T-cell (primary cell): ENCODE data around the gene TEX11. TPM values are rescaled to one million over a fixed set of nuclear protein-coding genes. Genes with fewer than 3 reads are reported as not detected.

Source experiments
- ATAC-seq, 4 experiments: fragments of 200-7000 bp in 3 of 4; fragments of 150-1000 bp in 1 of 4; cut with Tn5 transposase; replicated peaks in 1 of 4; 1 replicate in 3 of 4; 2 replicates in 1 of 4; pipeline ENCODE4 v1.10.0; 2021; ENCODE audit warnings: moderate library complexity in 3 of 4, mild to moderate bottlenecking in 2 of 4, moderate number of reproducible peaks in 1 of 4
- CTCF ChIA-PET, 2 donors: fragments of 300-600 bp; sonication (Branson Sonifier 250); formaldehyde crosslinking; loops; one replicate each; lab custom pipeline; 2022; ENCODE audit warnings: antibody characterized with exemption in 2 of 2; lab: Charles Lee
- POLR2A ChIA-PET, 2 donors: fragments of 300-600 bp; sonication (Branson Sonifier 250); formaldehyde crosslinking; loops; one replicate each; lab custom pipeline; 2022; ENCODE audit warnings: antibody characterized with exemption in 2 of 2; lab: Charles Lee
- DNase-seq, 35 experiments: peaks; one replicate each; pipeline versions ENCODE4 v3.0.0 to v3.0.0-alpha.2; 2013 to 2023
- H3K27ac ChIP-seq: one replicate; pipeline ENCODE4 v1.5.1; 2013; ENCODE audit warnings: low read length
- H3K27me3 ChIP-seq, 2 experiments: replicated peaks in 1 of 2; 1 replicate in 1 of 2; 2 replicates in 1 of 2; pipeline versions ENCODE4 v1.6.1 to v1.7.0; 2013; ENCODE audit warnings: low read length in 1 of 2, mixed read lengths in 1 of 2; ENCODE audit not compliant: control insufficient read depth in 2 of 2, insufficient read depth in 2 of 2; ENCODE audit errors: extremely low read depth in 1 of 2
- H3K36me3 ChIP-seq, 2 donors: 1 replicate in 1 of 2; 2 replicates in 1 of 2; pipeline versions ENCODE4 v1.6.1 to v1.7.0; 2013; ENCODE audit warnings: low read length in 1 of 2; ENCODE audit not compliant: control insufficient read depth in 2 of 2, insufficient read depth in 1 of 2; ENCODE audit errors: extremely low read depth in 1 of 2
- H3K4me1 ChIP-seq, 2 experiments: 1 replicate in 1 of 2; 2 replicates in 1 of 2; pipeline versions ENCODE4 v1.6.1 to v1.7.0; 2013; ENCODE audit warnings: low read length in 2 of 2, mixed read lengths in 1 of 2; ENCODE audit not compliant: insufficient read depth in 2 of 2, control insufficient read depth in 1 of 2; ENCODE audit errors: extremely low read depth in 1 of 2
- H3K4me3 ChIP-seq, 2 donors: 1 replicate in 1 of 2; 2 replicates in 1 of 2; pipeline versions ENCODE4 v1.5.1 to v1.7.0; 2013; ENCODE audit warnings: mild to moderate bottlenecking in 2 of 2, low read length in 1 of 2, moderate library complexity in 1 of 2; ENCODE audit not compliant: control insufficient read depth in 1 of 2; ENCODE audit errors: extremely low read depth in 1 of 2
- H3K9me3 ChIP-seq: 2 replicates; pipeline ENCODE4 v1.7.0; 2013
- H3K27ac Mint-ChIP-seq, 2 donors: one replicate each; pipeline ENCODE4 v1.8.0; 2020 to 2021; ENCODE audit warnings: mild to moderate bottlenecking in 2 of 2, mixed read lengths in 2 of 2
- H3K27me3 Mint-ChIP-seq, 2 donors: one replicate each; pipeline ENCODE4 v1.8.0; 2021 to 2022; ENCODE audit warnings: mixed read lengths in 2 of 2
- H3K36me3 Mint-ChIP-seq: one replicate; pipeline ENCODE4 v1.8.0; 2021; ENCODE audit warnings: mixed read lengths
- H3K4me1 Mint-ChIP-seq, 3 donors: one replicate each; pipeline ENCODE4 v1.8.0; 2020 to 2022; ENCODE audit warnings: mixed read lengths in 3 of 3, mild to moderate bottlenecking in 1 of 3
- H3K4me3 Mint-ChIP-seq, 3 donors: one replicate each; pipeline ENCODE4 v1.8.0; 2020 to 2022; ENCODE audit warnings: mild to moderate bottlenecking in 3 of 3, mixed read lengths in 3 of 3, moderate library complexity in 3 of 3
- H3K9me3 Mint-ChIP-seq, 3 donors: one replicate each; pipeline ENCODE4 v1.8.0; 2020 to 2022; ENCODE audit warnings: mixed read lengths in 3 of 3
- WGBS: methylation state at CpG from one replicate; pipeline ENCODE4 v1.1.5; 2013; ENCODE audit warnings: missing lambda C conversion rate; ENCODE audit not compliant: insufficient coverage; 5-methylcytosine and 5-hydroxymethylcytosine counted together
- total RNA-seq, 35 experiments: library from RNA in 6 of 35; stranded (reverse) in 6 of 35; fragments of 120-200 nt in 1 of 35; gene quantifications; one replicate each; pipeline versions ENCODE4 v1.2.1 to v1.2.4 and lab custom pipeline; 2013 to 2026

The TEX11 gene
- total RNA-seq, 5 donors from 2014 or later (not counting 1 experiment from before 2014, with no cell fraction given), result not detected

GRCh38 chrX:70496491-70496890, 412.0 kb downstream of the TEX11 start:
- Mint-ChIP-seq H3K9me3 (no peaks in the 10 kb centered on the region), H3K27me3 (peaks cover 0 to 9% of the 10 kb centered on the region in 2 donors), H3K36me3 (peaks cover 39% of the 10 kb centered on the region), H3K27ac (no peak overlapping the region), H3K4me3 (no peak overlapping the region), H3K4me1 (peaks cover 0 to 5% (median 0%) of the 10 kb centered on the region in 3 donors)
- no peak overlapping the region for H3K27ac ChIP-seq
- no peaks in the 10 kb centered on the region for H3K9me3 ChIP-seq
- ChIA-PET POLR2A (interaction anchor here in 1 of 2 donors (0.6 kb wide), 1 partner anchor 16 kb away, joined by 4 read pairs; no protein-coding TSS in a partner anchor), CTCF (no interaction called here)
- H3K36me3 ChIP-seq, result peaks cover 0 to 46% of the 10 kb centered on the region in 2 donors
- no peak for DNase-seq
- ATAC-seq, result no peak
- H3K4me1 ChIP-seq, result no peaks in the 10 kb centered on the region
- WGBS, result 100% methylated on average over 2 of the region's 5 CpGs
- H3K4me3 ChIP-seq, result no peak overlapping the region
- H3K27me3 ChIP-seq, result no peaks in the 10 kb centered on the region

DNA sequence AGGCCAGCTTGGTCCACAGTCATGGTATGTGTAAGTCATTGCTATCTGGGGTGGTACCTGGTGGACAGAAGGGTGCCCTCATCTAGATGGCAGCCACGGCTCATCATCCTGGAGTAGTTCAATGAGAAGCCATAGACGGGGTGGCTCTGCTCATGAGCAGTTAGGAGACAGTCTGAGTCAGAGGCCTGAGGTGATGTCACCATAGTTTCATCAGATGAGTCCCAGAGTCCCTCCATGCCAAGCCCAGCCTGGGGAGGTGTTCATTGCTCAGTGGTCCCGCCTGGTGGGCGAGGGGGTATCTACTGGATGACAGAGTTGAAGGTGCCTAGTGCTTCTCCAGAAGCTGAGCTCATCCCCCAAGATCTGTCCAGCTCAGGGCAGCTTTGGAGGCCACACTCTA, 414.1 kb downstream of the TEX11 start:
- Histone ChIP-seq H3K36me3 (peaks cover 0 to 30% of the 10 kb centered on the region in 2 donors), H3K27ac (no peak overlapping the region), H3K9me3 (no peaks in the 10 kb centered on the region), H3K4me1 (no peaks in the 10 kb centered on the region), H3K27me3 (no peaks in the 10 kb centered on the region), H3K4me3 (no peak overlapping the region)
- ATAC-seq (no peak), DNase-seq (no peak)
- ChIA-PET CTCF (no interaction called here), POLR2A (no interaction called here)
- Mint-ChIP-seq H3K9me3 (no peaks in the 10 kb centered on the region), H3K27ac (no peak overlapping the region), H3K4me3 (no peak overlapping the region), H3K4me1 (peaks cover 0 to 5% (median 0%) of the 10 kb centered on the region in 3 donors), H3K36me3 (peaks cover 44% of the 10 kb centered on the region), H3K27me3 (peaks cover 0 to 18% of the 10 kb centered on the region in 2 donors)
- WGBS, result 83% methylated on average over 2 of the region's 4 CpGs

GRCh38 chrX:70488856-70489255, 419.7 kb downstream of the TEX11 start:
- H3K36me3 ChIP-seq, result peaks cover 0 to 18% of the 10 kb centered on the region in 2 donors
- no peak overlapping the region for H3K27ac Mint-ChIP-seq
- H3K36me3 Mint-ChIP-seq, result peaks cover 34% of the 10 kb centered on the region
- H3K27ac ChIP-seq, result no peak overlapping the region
- CTCF ChIA-PET, result interaction anchor here in 1 of 2 donors (1.3 kb wide), 1 partner anchor 8 kb away, joined by 5 read pairs; no protein-coding TSS in a partner anchor
- H3K9me3 Mint-ChIP-seq, result no peaks in the 10 kb centered on the region
- POLR2A ChIA-PET, result no interaction called here
- H3K27me3 Mint-ChIP-seq, result peaks cover 0 to 18% of the 10 kb centered on the region in 2 donors
- no peak overlapping the region for H3K4me3 ChIP-seq
- ATAC-seq, result no peak
- H3K9me3 ChIP-seq, result no peaks in the 10 kb centered on the region
- no peaks in the 10 kb centered on the region for H3K27me3 ChIP-seq
- DNase-seq, result no peak
- H3K4me3 Mint-ChIP-seq, result no peak overlapping the region
- H3K4me1 ChIP-seq, result no peaks in the 10 kb centered on the region
- no peaks in the 10 kb centered on the region for H3K4me1 Mint-ChIP-seq
- no CpG with 5 or more reads among the region's 2 CpGs for WGBS

GRCh38 chrX:70485466-70485865, 423.0 kb downstream of the TEX11 start:
- POLR2A ChIA-PET, result no interaction called here
- no peaks in the 10 kb centered on the region for H3K4me1 Mint-ChIP-seq
- Histone ChIP-seq H3K36me3 (peaks cover 0 to 11% of the 10 kb centered on the region in 2 donors), H3K4me3 (no peak overlapping the region), H3K27ac (no peak overlapping the region), H3K4me1 (no peaks in the 10 kb centered on the region), H3K27me3 (no peaks in the 10 kb centered on the region), H3K9me3 (no peaks in the 10 kb centered on the region)
- H3K27ac Mint-ChIP-seq, result no peak overlapping the region
- no CpG with 5 or more reads among the region's 7 CpGs for WGBS
- peaks cover 17% of the 10 kb centered on the region for H3K36me3 Mint-ChIP-seq
- no peak overlapping the region for H3K4me3 Mint-ChIP-seq
- peaks cover 0 to 9% of the 10 kb centered on the region in 2 donors for H3K27me3 Mint-ChIP-seq
- ATAC-seq (no peak), DNase-seq (no peak)
- H3K9me3 Mint-ChIP-seq, result no peaks in the 10 kb centered on the region
- CTCF ChIA-PET, result no interaction called here

DNA sequence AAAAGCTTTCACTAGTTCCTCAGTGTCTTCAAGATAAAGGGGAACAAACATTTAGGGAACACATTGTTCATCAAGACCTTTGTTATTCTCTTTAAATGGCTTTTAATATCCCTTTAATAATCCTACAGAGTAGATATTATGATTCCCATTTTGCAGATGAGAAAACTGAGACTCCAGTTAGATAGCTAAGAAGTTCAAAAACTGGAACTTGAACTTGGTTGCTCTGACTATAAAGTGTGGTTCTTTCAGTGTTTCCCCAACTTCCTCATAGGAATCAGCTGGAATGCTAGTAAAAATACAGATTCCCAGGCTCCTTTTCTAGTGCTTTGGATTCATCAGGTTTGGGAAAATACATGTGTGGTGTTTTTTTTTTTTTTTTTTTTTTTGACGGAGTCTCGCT, 426.2 kb downstream of the TEX11 start:
- ChIA-PET POLR2A (no interaction called here), CTCF (no interaction called here)
- no peak overlapping the region for H3K27ac ChIP-seq
- peaks cover 17% of the 10 kb centered on the region for H3K36me3 Mint-ChIP-seq
- no peaks in the 10 kb centered on the region for H3K4me1 Mint-ChIP-seq
- peaks cover 0 to 12% of the 10 kb centered on the region in 2 donors for H3K36me3 ChIP-seq
- no peaks in the 10 kb centered on the region for H3K9me3 Mint-ChIP-seq
- no peak overlapping the region for H3K27ac Mint-ChIP-seq
- H3K4me3 ChIP-seq, result no peak overlapping the region
- no peaks in the 10 kb centered on the region for H3K4me1 ChIP-seq
- no peak overlapping the region for H3K4me3 Mint-ChIP-seq
- no peaks in the 10 kb centered on the region for H3K9me3 ChIP-seq
- no peaks in the 10 kb centered on the region for H3K27me3 ChIP-seq
- no CpG with 5 or more reads among the region's 2 CpGs for WGBS
- DNase-seq (no peak), ATAC-seq (no peak)
- peaks cover 0 to 6% of the 10 kb centered on the region in 2 donors for H3K27me3 Mint-ChIP-seq

GRCh38 chrX:70481471-70482270, 426.8 kb downstream of the TEX11 start:
- Mint-ChIP-seq H3K27me3 (peaks cover 0 to 6% of the 10 kb centered on the region in 2 donors), H3K4me1 (peaks cover 0 to 2% (median 0%) of the 10 kb centered on the region in 3 donors), H3K27ac (no peak overlapping the region), H3K36me3 (peaks cover 16% of the 10 kb centered on the region), H3K9me3 (no peaks in the 10 kb centered on the region), H3K4me3 (no peak overlapping the region)
- WGBS, result no CpG with 5 or more reads among the region's 8 CpGs
- H3K36me3 ChIP-seq, result peaks cover 0 to 9% of the 10 kb centered on the region in 2 donors
- no peaks in the 10 kb centered on the region for H3K27me3 ChIP-seq
- ATAC-seq (no peak), DNase-seq (no peak)
- H3K4me3 ChIP-seq, result no peak overlapping the region
- H3K27ac ChIP-seq, result no peak overlapping the region
- no peaks in the 10 kb centered on the region for H3K9me3 ChIP-seq
- POLR2A ChIA-PET, result no interaction called here
- no peaks in the 10 kb centered on the region for H3K4me1 ChIP-seq
- CTCF ChIA-PET, result no interaction called here
